Measurements from ENCODE around the gene RABGEF1. TPM values are rescaled to one million over a fixed set of nuclear protein-coding genes. Genes with fewer than 3 reads are reported as not detected.

RABGEF1 gene
- total and polyA plus RNA-seq, 2 experiments from 2014 or later: 14.7 to 17.5 TPM

- peaks cover 46% of the 10 kb centered on the region for H3K36me3 Mint-ChIP-seq (ENCODE audit: low read depth)
- TF ChIP-seq CREB1 (CRISPR knock-in tag; IDR thresholded peaks at IDR 0.05; ENCODE audit: low read depth) (no peak), ZNF114 (CRISPR knock-in tag; IDR thresholded peaks at IDR 0.05) (no peak), NANOG (IDR thresholded peaks at IDR 0.05; ENCODE audit: borderline replicate concordance) (no peak)
- DNase-seq (ENCODE audit: low spot score): no peak
These were observed 50.2 kb downstream of the RABGEF1 start for GRCh38 chr7:66790725-66791124.

GRCh38 chr7:66800591-66800990 lies 60.1 kb downstream of the RABGEF1 start:
- H3K27ac Mint-ChIP-seq: no peak overlapping the region
- no peaks in the 10 kb centered on the region for H3K27me3 ChIP-seq (ENCODE audit: insufficient read depth)
- H2AFZ ChIP-seq: no peak overlapping the region
- no peak overlapping the region for H3K4me2 ChIP-seq
- H3K9me2 ChIP-seq (ENCODE audit: insufficient read depth): no peaks in the 10 kb centered on the region
- peaks cover 44% of the 10 kb centered on the region for H3K36me3 Mint-ChIP-seq (ENCODE audit: low read depth)
- peaks cover 2% of the 10 kb centered on the region for H3K27me3 Mint-ChIP-seq (ENCODE audit: insufficient read depth, low read depth, poor library complexity)
- no peak for DNase-seq (ENCODE audit: low spot score)
- H3F3A ChIP-seq (replicated peaks; ENCODE audit: low read depth): no peaks in the 10 kb centered on the region
- no peaks in the 10 kb centered on the region for H3K4me1 ChIP-seq (ENCODE audit: insufficient read depth)
- H3K4me3 Mint-ChIP-seq: no peak overlapping the region
- no peak for ATAC-seq
- H3K79me2 ChIP-seq (replicated peaks; ENCODE audit: insufficient read depth): no peaks in the 10 kb centered on the region
- no peaks in the 10 kb centered on the region for H3K9me3 Mint-ChIP-seq
- no peak overlapping the region for H3K27ac ChIP-seq (ENCODE audit: low read depth)
- no peaks in the 10 kb centered on the region; the same call in none of the 2 replicates for H4K20me1 ChIP-seq (replicated peaks; ENCODE audit: insufficient read depth)
- H3K36me3 ChIP-seq (ENCODE audit: insufficient read depth): peaks cover 16% of the 10 kb centered on the region
- no peaks in the 10 kb centered on the region for H3K4me1 Mint-ChIP-seq
- no peak overlapping the region for H3K4me3 ChIP-seq
- TF ChIP-seq CREB1 (CRISPR knock-in tag; IDR thresholded peaks at IDR 0.05; ENCODE audit: low read depth): no peak
- no peak for TF ChIP-seq ZNF462 (CRISPR knock-in tag; IDR thresholded peaks at IDR 0.05)
- TF ChIP-seq POLR2AphosphoS5 (IDR thresholded peaks at IDR 0.05; ENCODE audit: low read depth): no peak
- TF ChIP-seq EZH2phosphoT487 (IDR thresholded peaks at IDR 0.05; ENCODE audit: unreplicated experiment): no peak
- no peak for TF ChIP-seq ETS1 (IDR thresholded peaks at IDR 0.05)
- no peak for TF ChIP-seq NANOG (IDR thresholded peaks at IDR 0.05; ENCODE audit: borderline replicate concordance)
- TF ChIP-seq EZH2 (IDR thresholded peaks at IDR 0.05; ENCODE audit: low read depth, unreplicated experiment): no peak
- TF ChIP-seq STAT1 (IDR thresholded peaks at IDR 0.05; ENCODE audit: unreplicated experiment): no peak
- TF ChIP-seq ZNF331 (CRISPR knock-in tag; IDR thresholded peaks at IDR 0.05; ENCODE audit: low read depth): no peak
- no peak for TF ChIP-seq CTCF (conservative IDR thresholded peaks at IDR 0.05; ENCODE audit: low read depth in 2 of 2)
- TF ChIP-seq ZNF114 (CRISPR knock-in tag; IDR thresholded peaks at IDR 0.05): no peak
- no peak for TF ChIP-seq JUNB (IDR thresholded peaks at IDR 0.05; ENCODE audit: unreplicated experiment)

More at GRCh38 chr7:66790725-66791124, 50.2 kb downstream of the RABGEF1 start:
- no peaks in the 10 kb centered on the region for H3F3A ChIP-seq (replicated peaks; ENCODE audit: low read depth)
- no peaks in the 10 kb centered on the region for H3K9me3 Mint-ChIP-seq
- H3K4me3 Mint-ChIP-seq: no peak overlapping the region
- no peaks in the 10 kb centered on the region for H3K4me1 Mint-ChIP-seq
- no peak overlapping the region for H2AFZ ChIP-seq
- no peak overlapping the region for H3K27ac ChIP-seq (ENCODE audit: low read depth)
- H3K4me2 ChIP-seq: no peak overlapping the region
- no peaks in the 10 kb centered on the region for H3K4me1 ChIP-seq (ENCODE audit: insufficient read depth)
- no peak overlapping the region for H3K27ac Mint-ChIP-seq
- no peak for ATAC-seq
- H4K20me1 ChIP-seq (replicated peaks; ENCODE audit: insufficient read depth): peaks cover 9% of the 10 kb centered on the region
- H3K27me3 Mint-ChIP-seq (ENCODE audit: insufficient read depth, low read depth, poor library complexity): no peaks in the 10 kb centered on the region
- no peaks in the 10 kb centered on the region for H3K9me2 ChIP-seq (ENCODE audit: insufficient read depth)
- no peaks in the 10 kb centered on the region for H3K27me3 ChIP-seq (ENCODE audit: insufficient read depth)
- H3K36me3 ChIP-seq (ENCODE audit: insufficient read depth): peaks cover 8% of the 10 kb centered on the region; the same call in 1 of the 2 replicates
- H3K4me3 ChIP-seq: no peak overlapping the region
- H3K79me2 ChIP-seq (replicated peaks; ENCODE audit: insufficient read depth): no peaks in the 10 kb centered on the region
